Fibroblast of gingiva (primary cell): Measurements from ENCODE around the gene PLCB4.
A peak's percentile ranks its signal among the peaks of the same experiment; 100 is the strongest.

Experiments used
- DNase-seq: peaks from one replicate; pipeline ENCODE4 v3.0.0-alpha.2; 2011; ENCODE audit warnings: low read depth

Gene PLCB4

GRCh38 chr20:9453201-9453600, 384.3 kb downstream of the PLCB4 start:
- no peak for DNase-seq

- peak; percentile 62 for DNase-seq
Observed at GRCh38 chr20:9454791-9455190, 385.9 kb downstream of the PLCB4 start.

DNA sequence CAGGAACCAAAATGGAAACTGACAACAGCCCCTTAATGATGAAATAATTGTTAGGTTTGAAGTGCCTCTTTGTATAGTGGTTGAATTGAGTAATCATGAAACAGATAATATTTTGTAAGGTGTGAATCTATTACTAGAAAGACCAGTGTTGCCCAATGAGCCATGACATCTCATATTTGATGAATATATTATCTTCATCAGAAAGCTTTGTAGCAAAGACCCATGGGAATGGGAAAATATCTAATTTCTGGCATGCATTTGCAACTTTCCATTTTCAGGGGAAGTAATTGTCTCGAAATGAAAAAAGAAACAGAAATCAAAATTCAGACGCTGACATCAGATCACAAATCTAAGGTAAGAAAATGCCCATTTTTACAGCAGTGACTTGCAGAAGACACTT, 388.2 kb downstream of the PLCB4 start:
- DNase-seq: no peak

GRCh38 chr20:9458138-9458796, 389.4 kb downstream of the PLCB4 start:
- peak; percentile 90 for DNase-seq

DNA sequence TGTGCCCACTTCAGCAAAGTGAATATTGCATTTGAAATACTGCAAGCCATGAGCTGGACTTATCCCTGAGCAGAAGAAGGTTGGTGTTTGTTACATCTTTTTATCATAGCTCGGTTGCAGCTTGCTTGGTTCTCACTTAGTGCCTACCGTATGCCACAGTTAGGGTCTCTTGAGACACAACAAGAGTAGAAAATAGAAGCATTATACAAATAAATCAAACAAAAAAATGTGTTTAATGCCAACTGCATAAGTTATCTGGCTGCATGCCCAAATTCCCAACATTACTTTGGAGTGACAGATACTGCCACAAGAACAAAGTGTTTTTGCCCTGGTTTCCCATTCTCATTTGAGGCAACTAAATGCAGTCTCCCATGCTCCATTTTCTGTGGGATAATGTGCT, 391.6 kb downstream of the PLCB4 start:
- peak; percentile 89 for DNase-seq

DNA sequence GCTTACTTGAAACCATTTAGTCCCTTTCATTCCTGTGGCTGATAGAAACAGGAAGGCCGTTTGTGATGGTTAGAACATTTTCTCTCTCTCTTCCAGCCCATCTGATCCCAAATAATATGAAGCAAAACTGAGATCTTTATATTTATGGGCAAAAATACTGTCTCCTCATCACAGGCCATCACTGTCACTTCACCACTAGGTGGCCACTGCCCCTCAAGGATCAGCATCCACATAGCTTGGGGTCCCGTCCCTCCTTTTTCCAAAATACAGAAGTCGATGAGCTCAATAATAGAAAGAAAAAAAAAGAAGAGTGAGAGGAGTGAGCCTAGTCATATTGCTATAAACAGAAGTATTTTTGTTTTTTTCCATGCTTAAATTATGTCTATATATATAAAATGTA, 399.1 kb downstream of the PLCB4 start:
- DNase-seq: no peak

- peak; percentile 53 for DNase-seq
Observed at GRCh38 chr20:9474835-9475415, 406.0 kb downstream of the PLCB4 start.

DNA sequence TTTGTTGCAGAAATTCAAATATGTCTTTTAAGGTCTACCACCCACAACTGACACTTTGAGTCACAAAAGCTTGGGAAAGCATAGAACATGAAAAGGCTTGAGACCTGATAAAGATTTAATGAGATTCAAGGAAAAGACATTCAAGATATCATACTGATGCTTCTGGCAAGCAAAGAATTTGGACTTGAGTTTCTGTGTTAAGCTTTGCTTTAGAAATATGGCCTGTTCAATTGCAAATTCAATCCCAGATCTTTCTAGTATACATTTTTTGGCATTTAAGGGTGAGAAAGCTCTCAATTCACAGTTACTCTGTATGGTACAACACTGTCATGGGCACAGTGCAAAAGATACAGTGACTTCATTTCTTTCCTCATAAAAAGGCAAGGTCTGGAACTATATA, 406.6 kb downstream of the PLCB4 start:
- no peak for DNase-seq

DNA sequence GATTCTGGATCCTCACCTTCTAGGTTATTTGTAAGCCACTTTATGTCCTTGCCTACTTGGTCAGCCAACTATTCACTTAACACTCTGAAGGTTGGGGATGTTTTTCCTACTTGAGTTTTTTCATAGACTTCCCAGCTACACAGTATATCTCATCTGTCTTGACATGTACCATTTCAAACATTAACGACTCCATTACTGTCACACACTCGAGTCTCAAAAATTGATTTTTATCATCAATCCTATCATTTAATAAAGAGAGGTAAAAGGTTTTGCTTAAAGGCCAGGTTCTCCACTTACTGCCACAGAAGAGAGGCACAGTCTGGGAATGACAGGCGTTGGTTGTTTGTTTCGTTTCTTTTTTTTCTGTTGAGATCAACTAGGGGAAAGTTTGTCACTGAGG, 407.3 kb downstream of the PLCB4 start:
- DNase-seq: no peak

GRCh38 chr20:9476637-9477036, 407.8 kb downstream of the PLCB4 start:
- no peak for DNase-seq

DNA sequence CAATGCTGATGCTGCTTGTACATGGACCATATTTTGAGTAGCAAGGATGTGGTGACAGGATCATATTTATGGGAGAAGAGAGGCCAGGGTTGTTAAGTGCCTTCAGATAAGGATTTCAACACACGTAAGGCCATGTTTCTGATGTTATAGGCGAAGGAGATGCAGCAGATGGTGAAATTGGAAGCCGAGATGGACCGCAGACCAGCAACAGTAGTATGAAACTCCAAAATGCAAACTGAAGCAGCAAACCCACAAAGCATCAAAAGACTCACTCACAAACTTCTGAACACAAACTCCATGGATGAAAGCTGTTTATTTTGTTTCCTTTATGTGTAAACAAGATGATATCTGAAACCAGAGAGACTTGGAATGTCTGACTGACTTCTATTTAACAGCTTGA, 409.9 kb downstream of the PLCB4 start:
- DNase-seq: peak; percentile 65

- no peak for DNase-seq
Observed at GRCh38 chr20:9480066-9480465, 411.2 kb downstream of the PLCB4 start.

GRCh38 chr20:9482180-9482579, 413.3 kb downstream of the PLCB4 start:
- no peak for DNase-seq

GRCh38 chr20:9483131-9483530, 414.2 kb downstream of the PLCB4 start:
- DNase-seq: peak; percentile 24

- no peak for DNase-seq
Observed at GRCh38 chr20:9485614-9486340, 416.9 kb downstream of the PLCB4 start.

- DNase-seq: no peak
Observed at GRCh38 chr20:9487231-9487630, 418.3 kb downstream of the PLCB4 start.

DNA sequence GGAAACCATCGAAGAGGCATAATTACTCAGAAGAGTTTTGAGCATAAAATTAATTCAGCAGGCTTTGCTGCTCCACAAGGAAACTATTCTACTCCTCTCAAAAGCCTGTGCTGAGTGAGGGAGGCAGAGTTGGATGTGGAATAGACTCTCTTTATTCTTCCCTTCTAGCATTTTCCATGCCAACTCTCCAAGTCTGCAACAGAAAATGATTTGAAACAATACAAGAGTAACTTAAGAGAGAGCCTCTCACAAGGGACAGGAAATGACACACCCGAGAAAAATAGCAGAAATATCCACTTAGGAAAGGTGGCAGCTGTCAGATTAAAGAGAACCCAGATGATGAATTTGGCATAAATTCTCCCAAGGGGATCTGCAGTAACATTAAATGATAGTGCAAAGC, 419.2 kb downstream of the PLCB4 start:
- DNase-seq: no peak

GRCh38 chr20:9490161-9490560, 421.3 kb downstream of the PLCB4 start:
- DNase-seq: no peak

DNA sequence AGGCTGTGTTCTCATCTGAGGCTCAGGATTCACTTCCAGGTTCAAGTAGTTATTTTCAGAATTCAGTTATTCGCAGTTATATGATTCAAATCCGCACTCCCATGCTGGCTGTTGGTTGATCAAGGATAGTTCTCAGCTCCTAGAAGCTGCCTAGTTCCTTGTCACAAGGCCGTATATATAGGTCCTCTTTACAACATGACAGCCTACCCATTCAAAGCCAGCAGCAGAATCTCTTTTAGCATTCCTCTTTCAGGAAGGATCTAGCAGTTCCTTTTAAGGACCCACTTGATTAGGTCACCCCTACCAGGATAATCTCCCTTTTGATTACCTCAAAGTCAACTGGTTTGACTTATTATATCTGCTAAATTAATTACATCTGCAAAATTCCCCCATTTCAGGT, 421.7 kb downstream of the PLCB4 start:
- no peak for DNase-seq

- DNase-seq: no peak
Observed at GRCh38 chr20:9491324-9491723, 422.4 kb downstream of the PLCB4 start.

DNA sequence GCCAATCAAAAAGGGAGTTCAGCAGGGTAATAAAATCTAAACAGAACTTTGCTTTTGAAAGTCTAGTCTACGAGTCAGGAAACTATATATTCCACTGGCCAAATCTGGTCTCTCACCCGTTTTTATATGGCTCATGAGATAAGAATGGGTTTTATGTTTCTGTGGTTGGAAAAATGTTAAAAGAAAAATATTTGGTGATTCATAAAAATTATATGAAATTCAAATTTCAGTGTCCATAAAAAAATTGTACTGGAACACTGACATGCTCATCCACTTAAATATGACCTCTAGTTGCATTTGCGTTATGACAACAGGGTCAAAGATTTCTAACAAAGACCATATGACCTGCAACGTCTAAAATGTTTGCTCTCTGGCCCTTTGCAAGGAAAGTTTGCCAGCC, 423.2 kb downstream of the PLCB4 start:
- peak; percentile 79 for DNase-seq

- DNase-seq: no peak
Observed at GRCh38 chr20:9493803-9494202, 424.9 kb downstream of the PLCB4 start.

- peak; percentile 34 for DNase-seq
Observed at GRCh38 chr20:9495701-9496100, 426.8 kb downstream of the PLCB4 start.

- DNase-seq: no peak
Observed at GRCh38 chr20:9496155-9496554, 427.3 kb downstream of the PLCB4 start.
